Measurements from ENCODE around the gene FBP2. TPM values are rescaled to one million over a fixed set of nuclear protein-coding genes. Genes with fewer than 3 reads are reported as not detected.

FBP2 gene
- polyA plus RNA-seq, 1 of the 3 experiments (the other 2 are of a cell fraction) = not detected

DNA sequence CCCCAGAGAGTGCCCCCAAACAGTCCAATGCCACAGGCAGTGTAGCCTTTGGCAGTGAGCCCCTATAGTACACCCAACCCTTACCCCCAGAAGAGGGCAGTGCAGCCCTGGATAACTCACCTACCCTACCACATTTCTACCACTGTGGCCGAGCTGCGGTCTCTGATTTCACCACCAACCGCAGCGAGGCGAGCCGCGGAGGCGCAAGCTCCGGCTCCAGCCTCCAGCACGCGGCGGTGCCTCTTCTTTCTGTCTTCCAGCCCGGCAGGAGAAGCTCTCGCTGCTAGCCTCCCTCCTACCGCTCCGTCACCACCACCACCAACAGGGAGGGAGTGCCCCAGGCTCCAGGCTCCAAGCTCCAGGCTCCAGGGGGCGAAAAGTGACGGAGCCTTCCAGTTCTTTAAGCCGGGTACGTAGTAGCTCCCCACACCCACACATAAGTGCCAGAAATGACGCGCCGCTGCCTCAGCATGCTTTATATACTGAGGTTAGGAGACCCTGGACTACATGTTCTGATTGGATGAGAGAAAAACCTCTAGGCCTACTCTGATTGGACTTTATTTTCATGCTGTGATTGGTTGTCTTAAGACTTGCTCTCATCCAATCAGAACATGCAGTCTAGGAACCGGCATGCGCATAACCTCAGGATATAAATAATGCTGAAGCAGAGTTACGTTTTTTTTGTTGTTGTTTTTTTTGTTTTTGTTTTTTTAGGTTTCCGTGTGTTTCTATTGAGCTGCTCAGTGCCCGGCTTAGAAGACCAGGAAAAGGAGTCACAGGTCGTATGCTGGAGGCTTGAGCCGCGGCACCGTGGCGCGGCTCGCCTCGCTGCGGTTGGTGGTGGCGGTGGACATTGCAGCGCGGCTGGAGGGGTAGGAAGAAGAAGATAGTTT, 38.9 kb downstream of the FBP2 start, which contains the start of gene PCAT7:
Gene PCAT7 (plus strand): TSS at position 645 of the 893 bp plus-strand sequence.
- Histone ChIP-seq H3K9me3 (no peaks in the 10 kb centered on the region), H3K27ac (ENCODE audit: low read depth in 2 of 2, low read length in 1 of 2) (no peak within 1 kb of the TSS), H3K4me2 (no peak within 1 kb of the TSS), H3K36me3 (replicated peaks in 1 of 2; ENCODE audit: control insufficient read depth in 1 of 2, insufficient read depth in 2 of 2, low read length in 1 of 2) (no peaks in the 10 kb centered on the region), H3F3A (replicated peaks; ENCODE audit: insufficient read depth) (no peaks in the 10 kb centered on the region), H3K4me3 (ENCODE audit: low read depth in 2 of 2, low read length in 1 of 2) (no peak within 1 kb of the TSS), H4K20me1 (ENCODE audit: insufficient read depth) (no peaks in the 10 kb centered on the region), H3K27me3 (ENCODE audit: insufficient read depth) (no peaks in the 10 kb centered on the region), H2AFZ (ENCODE audit: low read depth) (no peak within 1 kb of the TSS), H3K79me2 (ENCODE audit: insufficient read depth) (no peaks in the 10 kb centered on the region), H3K9me2 (no peaks in the 10 kb centered on the region), H3K9ac (no peak within 1 kb of the TSS), H3K4me1 (ENCODE audit: control insufficient read depth in 1 of 2, insufficient read depth in 2 of 2, low read depth in 1 of 2, low read length in 1 of 2) (no peaks in the 10 kb centered on the region; a peak in 1 of 4 replicates)
- peak; percentile 56 for DNase-seq
- TF ChIP-seq SMC3 (IDR thresholded peaks at IDR 0.05; ENCODE audit: low read depth, low read length) = peak; percentile 13; the same call in 1 of the 2 replicates
- TF ChIP-seq MEF2A (IDR thresholded peaks at IDR 0.05; ENCODE audit: borderline replicate concordance, low read depth) = no peak
- TF ChIP-seq RAD21 (IDR thresholded peaks at IDR 0.05; ENCODE audit: low read length) = peak; percentile 58
- 78% methylated on average over 24 of the region's 40 CpGs for WGBS (ENCODE audit: low lambda C conversion rate)
- CTCF ChIA-PET = interaction anchor here (0.6 to 2.0 kb wide), 4 partner anchors 8 to 442 kb away, joined by 3 to 8 read pairs (median 5); no protein-coding TSS in a partner anchor
- POLR2A ChIA-PET = no interaction called here

DNA sequence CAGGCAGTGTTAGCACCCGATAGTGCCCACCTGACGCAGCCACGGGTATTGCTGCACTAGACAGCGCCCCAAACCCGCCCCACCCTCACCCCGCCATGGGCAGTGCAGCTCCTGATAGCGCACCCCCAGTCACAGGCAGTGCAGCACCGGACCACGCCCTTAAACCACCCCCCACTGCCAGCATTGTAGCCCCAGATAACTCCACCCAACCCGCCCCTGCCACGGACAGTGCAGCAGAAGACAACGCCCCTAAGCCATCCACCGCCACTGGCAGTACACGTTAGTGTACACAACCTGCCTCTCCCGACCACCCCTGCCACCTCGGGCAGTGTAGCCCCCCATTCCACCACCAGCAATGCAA, 39.6 kb downstream of the FBP2 start:
- no peaks in the 10 kb centered on the region; a peak in 1 of 4 replicates for H3K4me1 ChIP-seq (ENCODE audit: control insufficient read depth in 1 of 2, insufficient read depth in 2 of 2, low read depth in 1 of 2, low read length in 1 of 2)
- CTCF ChIA-PET = interaction anchor here (1.0 to 2.0 kb wide), 2 partner anchors 12 to 50 kb away, joined by 6 to 8 read pairs; no protein-coding TSS in a partner anchor
- no peaks in the 10 kb centered on the region for H3K79me2 ChIP-seq (ENCODE audit: insufficient read depth)
- H3K27me3 ChIP-seq (ENCODE audit: insufficient read depth) = no peaks in the 10 kb centered on the region
- H3K9ac ChIP-seq = no peak overlapping the region
- 61% methylated on average over 16 of the region's 16 CpGs for WGBS (ENCODE audit: low lambda C conversion rate)
- no peaks in the 10 kb centered on the region for H3K9me2 ChIP-seq
- H2AFZ ChIP-seq (ENCODE audit: low read depth) = no peak overlapping the region
- H4K20me1 ChIP-seq (ENCODE audit: insufficient read depth) = no peaks in the 10 kb centered on the region
- H3K36me3 ChIP-seq (replicated peaks in 1 of 2; ENCODE audit: control insufficient read depth in 1 of 2, insufficient read depth in 2 of 2, low read length in 1 of 2) = no peaks in the 10 kb centered on the region
- H3K4me3 ChIP-seq (ENCODE audit: low read depth in 2 of 2, low read length in 1 of 2) = no peak overlapping the region
- no peak overlapping the region for H3K4me2 ChIP-seq
- no peaks in the 10 kb centered on the region for H3F3A ChIP-seq (replicated peaks; ENCODE audit: insufficient read depth)
- DNase-seq = no peak
- POLR2A ChIA-PET = no interaction called here
- TF ChIP-seq, protein P1, sequence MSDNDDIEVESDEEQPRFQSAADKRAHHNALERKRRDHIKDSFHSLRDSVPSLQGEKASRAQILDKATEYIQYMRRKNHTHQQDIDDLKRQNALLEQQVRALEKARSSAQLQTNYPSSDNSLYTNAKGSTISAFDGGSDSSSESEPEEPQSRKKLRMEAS (IDR thresholded peaks at IDR 0.05; ENCODE audit: low read depth) = no peak
- TF ChIP-seq FOXM1 (IDR thresholded peaks at IDR 0.05; ENCODE audit: low read depth) (no peak), EP300 (IDR thresholded peaks at IDR 0.05; ENCODE audit: borderline replicate concordance in 1 of 2, low read depth in 1 of 2, low read length in 1 of 2) (no peak)
- no peak overlapping the region for H3K27ac ChIP-seq (ENCODE audit: low read depth in 2 of 2, low read length in 1 of 2)
- no peaks in the 10 kb centered on the region for H3K9me3 ChIP-seq

DNA sequence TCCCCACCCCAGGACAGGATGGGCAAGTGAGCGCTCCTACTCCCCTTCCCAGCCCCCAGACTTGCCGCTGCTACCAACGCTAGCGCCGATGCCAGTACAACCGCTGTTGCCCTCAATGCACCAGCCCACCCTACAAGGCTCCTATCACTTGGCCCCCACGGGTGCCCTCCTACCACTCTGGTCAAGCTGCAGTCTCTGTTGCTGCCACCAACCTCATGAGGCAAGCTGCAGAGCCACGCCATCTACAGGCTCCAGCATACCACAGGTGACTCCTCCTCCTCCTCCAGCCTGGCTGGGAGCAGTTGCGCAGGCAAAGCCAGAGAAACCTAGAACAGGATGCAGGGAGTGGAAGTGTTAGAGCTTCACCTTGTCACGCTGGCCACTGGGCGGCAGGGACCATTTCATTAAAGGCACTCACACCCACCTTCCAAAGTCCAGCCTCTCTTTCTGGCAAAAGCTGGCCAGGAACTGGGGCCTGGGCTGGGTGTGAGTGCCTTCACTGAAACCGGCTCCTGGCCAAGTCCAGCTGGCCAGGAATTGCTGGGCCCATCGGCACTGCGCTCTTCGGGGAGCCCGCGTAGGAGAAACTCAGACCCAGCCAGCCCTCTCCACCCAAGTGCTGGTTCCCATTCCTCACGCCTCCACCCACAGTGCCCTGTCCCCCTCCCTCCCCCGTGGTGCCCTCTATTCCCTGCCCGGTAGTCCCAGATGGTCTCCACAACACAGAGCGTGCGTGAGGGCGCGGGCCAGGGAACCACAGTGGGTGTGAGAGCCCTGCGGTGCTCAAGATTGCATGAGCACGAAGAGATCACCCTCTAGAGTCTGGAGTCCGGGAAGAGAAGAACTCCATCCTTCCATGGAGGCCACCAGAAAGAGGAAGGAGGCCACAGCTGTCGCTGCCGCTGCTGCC, 40.3 kb downstream of the FBP2 start:
- ChIA-PET CTCF (interaction anchor here (1.4 to 2.0 kb wide), 2 partner anchors 13 to 29 kb away, joined by 3 to 8 read pairs; no protein-coding TSS in a partner anchor), POLR2A (no interaction called here)
- no peaks in the 10 kb centered on the region for H3K36me3 ChIP-seq (replicated peaks in 1 of 2; ENCODE audit: control insufficient read depth in 1 of 2, insufficient read depth in 2 of 2, low read length in 1 of 2)
- no peaks in the 10 kb centered on the region for H3K79me2 ChIP-seq (ENCODE audit: insufficient read depth)
- no peaks in the 10 kb centered on the region for H3K9me2 ChIP-seq
- no peaks in the 10 kb centered on the region; a peak in 1 of 4 replicates for H3K4me1 ChIP-seq (ENCODE audit: control insufficient read depth in 1 of 2, insufficient read depth in 2 of 2, low read depth in 1 of 2, low read length in 1 of 2)
- no peak overlapping the region for H3K9ac ChIP-seq
- H3K9me3 ChIP-seq = no peaks in the 10 kb centered on the region
- no peaks in the 10 kb centered on the region for H3K27me3 ChIP-seq (ENCODE audit: insufficient read depth)
- H3K4me3 ChIP-seq (ENCODE audit: low read depth in 2 of 2, low read length in 1 of 2) = no peak overlapping the region
- no peak overlapping the region for H3K4me2 ChIP-seq
- H3K27ac ChIP-seq (ENCODE audit: low read depth in 2 of 2, low read length in 1 of 2) = no peak overlapping the region
- no peak overlapping the region for H2AFZ ChIP-seq (ENCODE audit: low read depth)
- WGBS (ENCODE audit: low lambda C conversion rate) = 65% methylated on average over 19 of the region's 29 CpGs
- H4K20me1 ChIP-seq (ENCODE audit: insufficient read depth) = no peaks in the 10 kb centered on the region
- DNase-seq = no peak
- H3F3A ChIP-seq (replicated peaks; ENCODE audit: insufficient read depth) = no peaks in the 10 kb centered on the region
- no peak for TF ChIP-seq TCF12 (IDR thresholded peaks at IDR 0.05)
- TF ChIP-seq, protein P2, sequence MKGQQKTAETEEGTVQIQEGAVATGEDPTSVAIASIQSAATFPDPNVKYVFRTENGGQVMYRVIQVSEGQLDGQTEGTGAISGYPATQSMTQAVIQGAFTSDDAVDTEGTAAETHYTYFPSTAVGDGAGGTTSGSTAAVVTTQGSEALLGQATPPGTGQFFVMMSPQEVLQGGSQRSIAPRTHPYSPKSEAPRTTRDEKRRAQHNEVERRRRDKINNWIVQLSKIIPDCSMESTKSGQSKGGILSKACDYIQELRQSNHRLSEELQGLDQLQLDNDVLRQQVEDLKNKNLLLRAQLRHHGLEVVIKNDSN (IDR thresholded peaks at IDR 0.05; ENCODE audit: borderline replicate concordance, low read depth) = no peak
- TF ChIP-seq TEAD4 (IDR thresholded peaks at IDR 0.05; ENCODE audit: borderline replicate concordance, insufficient read depth) = no peak
- TF ChIP-seq RFX5 (IDR thresholded peaks at IDR 0.05; ENCODE audit: low read length) = no peak
- TF ChIP-seq EP300 (IDR thresholded peaks at IDR 0.05; ENCODE audit: borderline replicate concordance in 1 of 2, low read depth in 1 of 2, low read length in 1 of 2) = no peak
- TF ChIP-seq POLR2AphosphoS5 (IDR thresholded peaks at IDR 0.05; ENCODE audit: low read depth, low read length) = no peak
- TF ChIP-seq EZH2phosphoT487 (IDR thresholded peaks at IDR 0.05; ENCODE audit: borderline replicate concordance, low read depth) = no peak
- TF ChIP-seq RXRA (IDR thresholded peaks at IDR 0.05; ENCODE audit: borderline replicate concordance, low read depth) = no peak
- TF ChIP-seq JUND (IDR thresholded peaks at IDR 0.05) = no peak
- TF ChIP-seq, protein P1 (IDR thresholded peaks at IDR 0.05; ENCODE audit: low read depth) = no peak
- TF ChIP-seq GATA2 (CRISPR knock-in tag; IDR thresholded peaks at IDR 0.05) = no peak
- TF ChIP-seq TAF1 (IDR thresholded peaks at IDR 0.05; ENCODE audit: borderline replicate concordance, low read depth, low read length) = no peak
